ENCODE data around the gene B4GALNT2.

DNA sequence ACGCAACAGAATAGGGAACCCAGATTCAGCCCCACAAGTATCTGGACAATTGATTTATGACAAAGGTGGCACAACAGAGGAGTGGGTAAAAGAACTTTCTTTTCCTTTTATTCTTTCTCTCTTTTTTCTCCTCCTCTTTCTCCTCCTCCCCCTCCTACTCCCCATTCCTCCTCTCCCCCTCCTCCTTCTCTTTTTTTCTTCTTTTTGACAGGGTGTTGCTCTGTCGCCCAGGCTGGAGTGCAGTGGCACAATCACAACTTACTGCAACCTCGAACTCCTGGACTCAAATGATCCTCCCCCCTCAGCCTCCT, 61.7 kb downstream of the B4GALNT2 start:
- TF ChIP-seq TAF1 (IDR thresholded peaks at IDR 0.05; ENCODE audit: low read depth, low read length) = no peak
- TF ChIP-seq SPI1 (IDR thresholded peaks at IDR 0.05; ENCODE audit: low read depth, low read length) = peak; percentile 67
- no peak for TF ChIP-seq POLR2AphosphoS5 (IDR thresholded peaks at IDR 0.05; ENCODE audit: low read depth, low read length)
- no peak for TF ChIP-seq POLR2A (IDR thresholded peaks at IDR 0.05; ENCODE audit: low read depth, low read length)
- no peak for TF ChIP-seq POU2F2 (IDR thresholded peaks at IDR 0.05; ENCODE audit: low read depth, low read length)
